ENCODE measurements around the gene ACOXL.

Gene ACOXL

DNA sequence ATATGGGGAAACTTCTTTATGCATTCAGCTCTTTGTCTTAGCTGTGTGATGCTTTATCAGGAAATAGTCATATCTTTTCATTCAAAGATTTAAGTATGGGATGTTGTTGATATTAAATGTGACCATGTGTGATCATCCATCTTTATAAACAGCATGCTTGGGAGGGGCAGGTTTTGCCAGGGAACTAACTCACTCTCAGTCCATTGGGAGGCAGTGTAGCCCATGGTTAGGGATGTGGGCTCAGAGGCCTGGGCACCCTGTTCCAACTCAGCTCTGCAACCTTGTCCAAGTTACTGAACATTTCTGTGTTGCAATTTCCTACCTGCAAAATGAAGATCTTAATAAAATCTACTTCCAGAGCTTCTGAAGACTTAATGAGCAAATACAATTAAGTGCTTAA, 296.3 kb downstream of the ACOXL start:
- H3K4me3 ChIP-seq (ENCODE audit: low read depth, low read length): no peak overlapping the region
- TF ChIP-seq, protein P1, sequence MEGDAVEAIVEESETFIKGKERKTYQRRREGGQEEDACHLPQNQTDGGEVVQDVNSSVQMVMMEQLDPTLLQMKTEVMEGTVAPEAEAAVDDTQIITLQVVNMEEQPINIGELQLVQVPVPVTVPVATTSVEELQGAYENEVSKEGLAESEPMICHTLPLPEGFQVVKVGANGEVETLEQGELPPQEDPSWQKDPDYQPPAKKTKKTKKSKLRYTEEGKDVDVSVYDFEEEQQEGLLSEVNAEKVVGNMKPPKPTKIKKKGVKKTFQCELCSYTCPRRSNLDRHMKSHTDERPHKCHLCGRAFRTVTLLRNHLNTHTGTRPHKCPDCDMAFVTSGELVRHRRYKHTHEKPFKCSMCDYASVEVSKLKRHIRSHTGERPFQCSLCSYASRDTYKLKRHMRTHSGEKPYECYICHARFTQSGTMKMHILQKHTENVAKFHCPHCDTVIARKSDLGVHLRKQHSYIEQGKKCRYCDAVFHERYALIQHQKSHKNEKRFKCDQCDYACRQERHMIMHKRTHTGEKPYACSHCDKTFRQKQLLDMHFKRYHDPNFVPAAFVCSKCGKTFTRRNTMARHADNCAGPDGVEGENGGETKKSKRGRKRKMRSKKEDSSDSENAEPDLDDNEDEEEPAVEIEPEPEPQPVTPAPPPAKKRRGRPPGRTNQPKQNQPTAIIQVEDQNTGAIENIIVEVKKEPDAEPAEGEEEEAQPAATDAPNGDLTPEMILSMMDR (IDR thresholded peaks at IDR 0.05; ENCODE audit: borderline replicate concordance, insufficient read depth, low read depth, low read length): no peak

DNA sequence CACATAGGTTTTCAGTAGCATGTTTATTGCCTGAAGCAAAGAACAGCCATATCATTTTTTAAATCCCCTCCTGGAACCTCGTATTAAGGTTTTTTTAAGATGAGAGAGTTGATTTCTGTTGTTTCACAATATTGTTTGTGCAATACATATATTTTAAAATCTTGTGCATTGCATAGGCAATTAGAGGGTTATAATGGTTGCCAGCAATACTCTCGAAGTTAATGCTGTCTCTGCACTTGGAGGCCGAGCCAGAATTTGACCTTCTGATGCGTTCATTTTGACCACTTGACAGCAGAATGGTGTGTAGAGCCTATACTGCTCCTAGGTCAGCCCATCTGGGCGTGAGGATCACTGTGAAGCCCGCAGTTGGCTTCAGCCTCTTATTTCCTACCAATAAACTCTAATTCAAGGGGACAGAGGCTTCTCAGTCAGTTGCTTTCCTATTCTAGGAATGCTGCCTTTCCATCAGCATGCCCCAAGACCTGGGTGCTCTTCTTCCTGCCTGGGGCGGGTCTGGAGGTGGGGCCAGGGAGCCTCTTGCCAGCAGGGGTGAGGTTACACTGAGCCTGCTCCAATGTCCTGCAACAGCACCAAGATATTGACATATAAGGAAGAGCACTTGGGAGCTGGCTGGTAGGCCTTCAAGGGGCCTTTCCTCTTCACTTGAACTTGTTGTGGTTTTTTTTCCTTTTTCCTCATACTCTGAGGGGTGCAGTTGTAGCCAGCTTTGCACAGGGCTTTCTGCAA, 297.0 kb downstream of the ACOXL start:
- no peak overlapping the region for H3K4me3 ChIP-seq (ENCODE audit: low read depth, low read length)
- TF ChIP-seq, protein P1 (IDR thresholded peaks at IDR 0.05; ENCODE audit: borderline replicate concordance, insufficient read depth, low read depth, low read length): no peak

DNA sequence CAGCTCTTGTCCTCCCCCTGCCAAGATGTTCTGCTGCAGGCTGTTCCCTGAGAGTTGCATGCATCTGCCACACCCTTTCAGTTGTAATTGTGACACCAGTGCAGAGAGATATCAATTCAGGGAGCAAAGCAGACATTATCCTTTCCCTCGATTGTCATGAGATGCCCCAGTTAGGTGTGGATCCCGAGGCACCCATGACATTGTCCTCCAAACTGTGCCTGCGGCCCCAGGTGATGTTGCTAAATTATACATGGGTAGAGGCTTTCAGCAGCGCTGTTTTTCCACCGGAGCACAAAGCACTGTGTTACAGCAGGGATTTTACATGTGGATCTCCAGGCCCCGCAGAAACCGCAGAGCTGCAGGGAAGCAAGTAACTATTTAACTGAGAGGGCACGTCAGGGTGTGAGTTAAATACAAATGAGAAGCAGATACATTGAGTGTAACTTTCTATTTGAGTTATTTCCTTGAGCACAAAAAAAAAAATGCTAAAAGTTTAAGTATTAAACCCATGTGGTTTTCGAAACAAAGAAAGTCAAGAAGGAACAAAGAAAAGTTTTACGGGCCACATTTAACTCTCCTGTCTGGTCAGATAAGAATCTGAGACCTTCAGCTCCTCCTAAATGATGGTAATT, 298.0 kb downstream of the ACOXL start:
- TF ChIP-seq, protein P1 (IDR thresholded peaks at IDR 0.05; ENCODE audit: borderline replicate concordance, insufficient read depth, low read depth, low read length): no peak

DNA sequence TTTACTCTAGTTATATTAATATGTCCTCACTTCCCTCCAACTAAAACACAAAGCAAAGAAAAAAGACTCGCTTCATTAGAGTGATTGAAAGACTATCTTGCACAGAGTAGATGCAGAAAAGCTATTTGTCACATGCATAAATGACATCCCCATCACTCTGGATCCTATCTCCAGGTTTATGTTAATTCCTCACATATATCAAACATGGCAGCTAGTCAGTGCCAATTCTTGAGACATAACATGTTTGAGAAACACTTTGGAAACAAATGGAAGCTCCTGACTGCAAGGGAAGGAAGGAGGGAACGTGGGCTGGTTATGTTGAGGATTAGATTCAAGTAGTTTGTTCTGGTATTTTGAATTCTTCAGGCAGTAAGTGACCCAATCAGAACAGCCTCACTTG, 298.6 kb downstream of the ACOXL start:
- TF ChIP-seq, protein P1 (IDR thresholded peaks at IDR 0.05; ENCODE audit: borderline replicate concordance, insufficient read depth, low read depth, low read length): no peak
- no peak overlapping the region for H3K4me3 ChIP-seq (ENCODE audit: low read depth, low read length)

More for the DNA sequence above, 298.0 kb downstream of the ACOXL start:
- H3K4me3 ChIP-seq (ENCODE audit: low read depth, low read length): no peak overlapping the region

DNA sequence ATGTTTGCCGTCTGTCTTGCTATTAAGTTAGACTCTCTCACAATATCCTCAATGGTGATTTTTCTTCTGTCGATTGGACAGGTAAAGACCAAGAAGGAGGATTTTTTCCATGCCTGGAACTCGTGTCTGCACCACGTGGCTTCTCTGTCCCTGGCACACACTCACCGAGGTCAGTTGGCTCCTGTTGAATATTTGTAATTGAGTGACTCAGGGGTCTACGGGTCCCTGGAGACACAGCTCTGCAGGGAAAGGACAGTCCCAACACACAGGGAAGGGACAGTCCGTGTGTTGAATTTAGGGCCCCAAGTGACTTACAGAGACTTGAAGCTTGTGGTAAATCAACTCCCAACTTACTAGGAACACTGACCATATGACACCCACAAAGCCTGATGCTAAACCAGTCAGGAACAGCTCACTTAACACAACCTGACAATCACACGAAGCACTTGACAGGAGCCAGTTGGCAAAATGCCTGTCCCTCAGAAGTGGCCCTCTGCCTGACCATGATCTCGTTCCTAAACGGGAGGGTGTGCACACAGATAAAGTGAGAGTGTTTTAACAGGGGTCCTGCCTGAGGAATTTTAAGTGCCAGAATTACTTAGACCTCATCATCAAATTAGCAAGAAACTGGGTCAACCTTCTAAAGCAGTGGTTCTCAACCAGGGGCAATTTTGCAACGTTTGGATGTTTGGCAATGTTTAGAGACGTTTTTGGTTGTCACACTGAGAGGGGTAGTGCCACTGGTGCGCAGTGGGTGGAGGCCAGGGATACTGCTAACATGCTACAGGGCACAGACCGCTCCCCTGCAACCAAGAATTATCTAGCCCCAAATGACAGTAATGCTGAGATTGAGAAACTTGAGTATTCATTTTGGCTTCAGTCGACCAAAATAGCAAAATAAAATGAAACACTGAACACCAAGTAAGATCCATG, 299.4 kb downstream of the ACOXL start:
- TF ChIP-seq, protein P1 (IDR thresholded peaks at IDR 0.05; ENCODE audit: borderline replicate concordance, insufficient read depth, low read depth, low read length): no peak
- no peak overlapping the region for H3K4me3 ChIP-seq (ENCODE audit: low read depth, low read length)

DNA sequence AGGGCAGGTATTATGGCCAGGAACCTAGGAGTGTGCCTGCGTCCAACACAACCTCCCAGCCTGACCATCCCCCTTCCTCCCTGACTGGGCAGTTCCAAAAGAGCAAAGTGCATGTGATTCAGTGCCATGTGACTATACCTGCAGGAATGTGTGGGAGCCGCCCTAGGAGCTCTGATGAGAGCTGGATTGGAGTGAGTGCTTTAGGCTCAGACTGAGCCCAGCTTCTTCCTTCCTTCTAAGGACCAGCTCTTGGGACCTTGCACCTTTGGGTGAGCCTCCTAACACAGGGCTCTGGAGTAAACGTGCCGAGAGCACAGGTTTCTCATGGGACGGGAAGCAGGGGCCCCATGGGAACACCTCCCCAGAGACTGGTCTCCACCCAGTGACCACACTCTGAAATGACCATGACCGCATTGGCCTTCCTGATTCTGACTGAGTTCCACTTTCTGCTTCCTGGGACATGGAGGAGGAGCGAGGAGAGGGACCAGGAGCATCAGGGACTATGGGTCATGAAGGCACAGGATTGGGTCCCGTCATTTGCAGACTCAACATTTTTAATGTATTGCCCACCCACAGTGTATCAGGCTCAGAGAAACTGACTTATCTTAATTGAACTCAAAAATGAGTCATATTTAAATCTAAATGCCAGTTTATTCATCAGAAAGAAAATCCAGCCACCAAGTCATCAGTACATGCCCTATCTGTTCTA, 300.5 kb downstream of the ACOXL start:
- no peak overlapping the region for H3K4me3 ChIP-seq (ENCODE audit: low read depth, low read length)
- TF ChIP-seq, protein P1 (IDR thresholded peaks at IDR 0.05; ENCODE audit: borderline replicate concordance, insufficient read depth, low read depth, low read length): no peak
